ENCODE results near the gene FAM219B.
"Not testable (repeated sequence)": the region's sequence is repeated elsewhere in the genome, so short reads cannot be mapped to it uniquely, and the experiment has no call there.

Gene FAM219B, protein sequence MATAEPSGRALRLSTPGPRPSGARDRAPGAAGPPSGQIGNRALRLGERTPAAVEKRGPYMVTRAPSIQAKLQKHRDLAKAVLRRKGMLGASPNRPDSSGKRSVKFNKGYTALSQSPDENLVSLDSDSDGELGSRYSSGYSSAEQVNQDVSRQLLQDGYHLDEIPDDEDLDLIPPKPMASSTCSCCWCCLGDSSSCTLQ

DNA sequence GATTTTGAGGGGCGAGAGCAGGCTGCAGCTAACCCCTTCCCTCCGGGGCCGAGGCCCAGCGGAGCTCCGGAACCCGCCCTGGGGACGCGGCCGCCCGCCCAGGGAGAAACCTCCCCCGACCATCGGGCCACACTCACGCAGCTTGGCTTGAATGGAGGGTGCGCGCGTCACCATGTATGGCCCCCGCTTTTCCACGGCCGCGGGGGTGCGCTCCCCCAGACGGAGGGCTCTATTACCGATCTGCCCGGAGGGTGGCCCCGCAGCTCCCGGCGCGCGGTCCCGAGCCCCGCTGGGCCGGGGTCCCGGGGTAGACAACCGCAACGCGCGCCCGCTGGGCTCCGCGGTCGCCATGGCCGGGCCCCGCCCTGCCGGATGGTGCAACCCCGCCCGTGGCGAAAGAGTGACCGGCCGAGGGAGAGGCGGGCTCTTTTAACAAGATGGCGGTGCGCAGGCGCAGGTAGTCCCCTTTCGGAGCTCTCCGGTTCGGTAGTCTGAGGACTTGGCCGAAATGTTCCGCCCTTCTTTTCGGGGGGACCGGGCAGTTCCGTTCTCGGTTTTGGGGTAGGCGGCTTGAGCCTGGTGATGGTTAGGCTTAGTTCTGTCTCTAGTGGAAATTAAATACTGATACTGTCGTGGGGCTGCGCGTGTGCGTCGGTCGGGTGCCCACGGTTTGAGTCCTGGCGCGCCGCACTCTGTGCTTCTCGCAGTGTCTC lies at the start of gene FAM219B:
Gene FAM219B (minus strand): TSS at position 402 of the 713 bp plus-strand sequence. CDS start 51 bp downstream, at position 351.
- peak; percentile 53 to 69 for DNase-seq (ENCODE audit: low read depth in 2 of 2)

GRCh38 chr15:74955796-74956647 lies 49.4 kb upstream of the FAM219B start:
- peak; percentile 64 to 65 for DNase-seq (ENCODE audit: low read depth in 2 of 2)

DNA sequence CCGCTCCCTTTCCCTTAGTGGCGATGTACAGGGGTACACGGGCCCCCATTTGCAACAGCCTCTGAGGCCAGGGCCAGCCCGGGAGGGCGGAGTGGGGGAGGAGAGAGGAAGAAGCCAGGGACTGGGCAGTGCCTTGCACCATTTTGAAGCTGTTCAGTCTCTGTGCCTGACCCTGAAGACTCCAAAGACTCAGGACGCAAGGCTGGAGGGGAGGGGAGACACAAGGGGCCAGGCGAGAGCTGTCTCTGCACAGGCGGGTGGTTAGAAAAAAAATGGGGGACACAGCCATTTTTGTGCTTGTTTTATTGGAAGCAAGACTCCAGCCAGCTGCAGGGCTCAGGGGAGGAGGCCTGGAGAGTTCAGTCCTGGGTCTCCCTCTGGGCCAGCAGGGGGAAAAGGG lies 48.4 kb upstream of the FAM219B start:
- no peak for DNase-seq (ENCODE audit: low read depth in 2 of 2)

GRCh38 chr15:74954515-74954914 lies 47.9 kb upstream of the FAM219B start:
- no peak for DNase-seq (ENCODE audit: low read depth in 2 of 2)

DNA sequence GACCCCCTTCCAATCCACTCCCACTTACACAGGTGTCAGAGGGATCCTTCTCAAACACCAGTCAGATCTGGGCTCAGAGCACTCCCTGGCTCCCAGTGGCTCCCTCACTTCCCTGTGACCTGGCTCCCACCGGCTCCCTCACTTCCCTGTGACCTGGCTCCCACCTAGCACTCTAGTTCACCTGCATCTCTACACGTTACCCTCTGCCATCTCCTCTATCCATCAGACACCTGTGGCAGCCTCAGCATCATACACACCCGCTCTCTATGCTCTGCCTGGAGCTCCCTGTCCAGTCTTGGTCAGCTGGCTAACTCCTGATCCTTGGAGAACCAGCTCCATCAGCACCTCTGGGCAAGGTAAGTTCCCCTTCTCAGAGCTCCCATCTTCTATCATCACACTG lies 44.4 kb upstream of the FAM219B start:
- no peak for DNase-seq (ENCODE audit: low read depth in 2 of 2)

GRCh38 chr15:74950078-74950908 lies 43.6 kb upstream of the FAM219B start:
- peak; percentile 64 to 81 for DNase-seq (ENCODE audit: low read depth in 2 of 2)

- DNase-seq (ENCODE audit: low read depth in 2 of 2): peak; percentile 82 to 86
Observed at GRCh38 chr15:74937590-74938371, 31.1 kb upstream of the FAM219B start, which contains the start of gene COX5A. Gene COX5A, minus strand, starts transcription at chr15:74938073. Its CDS starts 59 bp downstream, at chr15:74938014.

DNA sequence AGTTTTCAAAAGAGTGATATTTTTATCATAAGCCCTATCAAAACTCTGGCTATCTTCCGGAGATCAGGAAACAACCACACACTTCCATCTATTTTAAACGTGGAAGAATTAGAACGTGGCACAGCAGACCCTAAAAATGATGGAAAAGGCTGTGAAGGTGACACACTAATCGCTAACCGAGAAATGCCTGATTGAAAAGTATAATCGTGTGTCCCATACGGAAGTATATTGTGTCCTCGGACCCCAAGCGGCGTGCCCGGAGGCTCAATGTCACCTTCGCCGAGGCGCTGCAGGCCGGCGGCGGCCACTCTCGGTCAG lies 30.6 kb upstream of the FAM219B start:
- no peak for DNase-seq (ENCODE audit: low read depth in 2 of 2)

DNA sequence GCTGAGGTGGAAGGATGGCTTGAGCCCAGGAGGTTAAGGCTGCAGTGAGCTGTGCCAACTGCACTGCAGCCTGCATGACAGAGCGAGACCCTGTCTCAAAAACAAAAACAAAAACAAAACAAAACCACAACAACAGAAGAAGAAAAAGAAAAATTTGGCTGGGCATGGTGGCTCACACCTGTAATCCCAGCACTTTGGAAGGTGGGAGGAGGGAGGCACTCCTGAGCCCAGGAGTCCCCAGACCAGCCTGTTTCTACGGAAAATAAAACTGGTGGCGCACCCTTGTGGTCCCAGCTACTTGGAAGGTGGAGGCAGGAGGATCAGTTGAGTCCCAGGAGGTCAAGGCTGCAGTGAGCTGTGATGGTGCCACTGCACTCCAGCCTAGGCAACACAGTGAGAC lies 28.5 kb upstream of the FAM219B start:
- DNase-seq (ENCODE audit: low read depth in 2 of 2): not testable (repeated sequence)

- DNase-seq (ENCODE audit: low read depth in 2 of 2): no peak
Observed at GRCh38 chr15:74933573-74933972, 26.9 kb upstream of the FAM219B start.

- DNase-seq (ENCODE audit: low read depth in 2 of 2): no peak
Observed at GRCh38 chr15:74928771-74929198, 22.1 kb upstream of the FAM219B start.

GRCh38 chr15:74924525-74924924 lies 17.9 kb upstream of the FAM219B start:
- no peak for DNase-seq (ENCODE audit: low read depth in 2 of 2)

DNA sequence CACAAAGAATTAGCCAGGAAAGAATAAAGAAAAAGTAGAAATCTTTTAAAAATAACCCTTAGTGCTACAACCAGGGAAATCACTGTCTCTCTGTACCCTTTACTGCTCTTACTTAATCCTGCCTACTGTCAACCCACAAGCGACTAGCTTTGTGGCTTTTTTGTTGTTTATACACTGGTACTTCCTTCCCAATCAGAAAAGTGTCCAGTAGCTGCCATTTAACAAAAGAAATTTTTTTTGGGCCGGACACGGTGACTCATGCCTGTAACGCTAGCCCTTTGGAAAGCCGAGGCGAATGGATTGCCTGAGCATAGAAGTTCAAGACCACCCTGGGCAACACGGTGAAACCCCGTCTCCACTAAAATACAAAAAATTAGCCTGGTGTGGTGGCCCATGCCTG lies 13.8 kb upstream of the FAM219B start:
- no peak for DNase-seq (ENCODE audit: low read depth in 2 of 2)

DNA sequence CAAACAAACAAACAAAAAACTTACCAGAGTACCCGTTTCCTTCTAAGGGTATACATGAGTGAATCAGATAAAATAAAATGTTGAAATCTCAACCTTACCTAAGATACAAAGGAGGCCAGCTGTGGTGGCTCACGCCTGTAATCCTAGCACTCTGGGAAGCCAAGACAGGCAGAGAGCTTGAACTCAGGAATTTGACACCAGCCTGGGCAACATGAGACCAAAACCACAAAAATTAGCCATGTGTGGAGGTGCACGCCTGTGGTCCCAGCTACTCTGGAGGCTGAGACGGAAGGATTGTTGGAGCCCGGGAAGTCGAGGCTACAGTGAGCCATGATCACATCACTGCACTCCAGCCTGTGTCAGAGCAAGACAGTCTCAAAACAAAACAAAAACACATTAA lies 11.0 kb upstream of the FAM219B start:
- DNase-seq (ENCODE audit: low read depth in 2 of 2): no peak

DNA sequence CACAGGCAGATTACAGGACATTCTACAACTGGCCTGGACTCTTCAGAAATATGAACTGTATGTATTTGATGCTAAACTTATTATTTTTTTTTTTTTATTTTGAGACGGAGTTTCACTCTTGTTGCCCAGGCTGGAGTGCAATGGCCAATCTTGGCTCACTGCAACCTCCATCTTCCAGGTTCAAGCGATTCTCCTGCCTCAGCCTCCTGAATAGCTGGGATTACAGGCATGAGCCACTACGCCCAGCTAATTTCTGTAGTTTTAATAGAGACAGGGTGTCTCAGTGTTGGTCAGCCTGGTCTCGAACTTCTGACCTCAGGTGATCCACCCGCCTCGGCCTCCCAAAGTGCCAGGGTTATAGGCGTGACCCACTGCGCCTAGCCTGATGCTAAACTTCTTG lies 7.1 kb upstream of the FAM219B start:
- DNase-seq (ENCODE audit: low read depth in 2 of 2): not testable (repeated sequence)

GRCh38 chr15:74913041-74913440 lies 6.4 kb upstream of the FAM219B start:
- no peak for DNase-seq (ENCODE audit: low read depth in 2 of 2)

GRCh38 chr15:74908635-74909034 lies 2.0 kb upstream of the FAM219B start:
- DNase-seq (ENCODE audit: low read depth in 2 of 2): no peak

DNA sequence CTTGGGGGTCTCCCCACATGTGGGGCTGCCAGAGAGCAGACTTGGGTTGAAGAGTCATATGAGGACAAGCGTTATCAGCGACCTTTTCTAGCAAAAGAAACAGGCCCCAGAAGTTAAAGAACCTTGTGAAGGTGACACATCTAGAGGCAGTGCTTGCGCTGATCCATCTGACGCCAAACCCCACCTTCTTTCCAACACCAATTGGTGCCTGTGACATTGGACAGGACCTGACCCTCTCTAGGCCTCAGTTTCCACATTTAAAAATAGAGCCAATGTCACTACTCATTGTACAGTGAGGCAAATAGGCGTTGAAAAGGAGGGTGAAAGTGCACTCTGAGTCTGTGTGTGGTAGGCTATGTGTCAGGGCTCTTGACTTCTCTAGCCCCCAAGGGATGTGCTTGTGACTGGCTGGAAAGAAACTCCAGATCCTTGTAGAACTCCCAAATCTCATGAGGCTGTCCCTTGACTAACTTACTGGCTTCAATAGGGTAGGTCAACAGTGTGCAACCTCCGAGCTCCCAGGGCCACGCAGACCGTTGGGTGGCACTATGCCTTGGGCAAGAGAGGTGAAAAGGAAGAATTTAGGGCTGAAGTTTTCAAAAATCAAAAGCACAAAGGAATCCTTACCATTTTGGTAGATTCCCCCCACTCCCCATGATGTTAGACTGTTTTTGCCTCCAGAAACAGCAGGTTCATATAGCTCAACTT lies 666 bp upstream of the FAM219B start:
- no peak for DNase-seq (ENCODE audit: low read depth in 2 of 2)

DNA sequence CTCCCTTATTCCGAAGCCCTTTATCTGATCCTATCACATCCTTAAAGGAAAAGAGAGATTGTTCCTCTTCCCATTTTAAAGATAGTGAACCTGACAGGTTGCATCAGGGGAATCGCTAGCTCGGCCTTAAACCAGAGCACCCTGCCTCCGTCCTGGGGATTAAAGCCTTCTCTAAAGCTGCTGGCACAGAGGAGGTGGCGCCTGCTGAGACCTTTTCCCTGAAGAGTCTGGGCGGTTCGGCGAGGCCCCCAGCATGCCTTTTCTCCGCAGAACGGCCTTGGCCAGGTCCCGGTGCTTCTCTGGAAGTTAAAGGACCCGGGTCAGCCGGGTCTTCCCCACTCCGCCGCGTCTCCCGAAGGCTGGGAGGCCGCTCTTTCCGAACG lies 593 bp downstream of the FAM219B start:
- peak in 1 of 2 donors; percentile 9 for DNase-seq (ENCODE audit: low read depth in 2 of 2)

DNA sequence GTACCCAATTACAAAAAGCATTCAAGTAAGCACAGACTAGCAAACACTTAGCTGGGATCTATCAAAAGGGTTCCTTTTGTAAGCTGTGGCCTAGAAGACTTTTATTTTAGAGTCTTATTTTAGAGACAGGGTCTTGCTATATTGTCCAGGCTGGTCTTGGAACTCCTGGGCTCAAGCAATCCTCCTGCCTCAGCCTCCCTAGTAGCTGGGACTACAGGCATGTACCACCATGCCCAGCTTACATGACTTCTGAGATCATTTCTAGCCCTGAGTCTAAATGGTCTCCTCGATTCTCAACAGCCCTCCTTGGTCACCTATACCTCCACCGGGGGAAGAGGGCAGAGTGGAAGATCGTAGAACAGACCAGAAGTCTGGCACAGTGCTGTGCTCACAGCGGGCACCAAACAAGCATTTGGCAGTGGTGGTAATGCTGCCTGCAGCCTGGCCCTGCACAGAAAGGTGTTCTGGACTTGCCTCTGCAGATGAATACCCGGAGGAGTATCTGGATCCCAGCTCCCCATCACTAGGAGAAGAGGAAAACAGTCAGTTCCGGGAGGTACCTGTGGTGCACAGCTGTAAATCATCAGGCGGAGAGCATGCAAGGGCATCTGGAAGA lies 2.4 kb downstream of the FAM219B start:
- no peak for DNase-seq (ENCODE audit: low read depth in 2 of 2)
